Endothelial cell of umbilical vein (primary cell): ENCODE results near the gene LDLRAD4. TPM values are rescaled to one million over a fixed set of nuclear protein-coding genes. Genes with fewer than 3 reads are reported as not detected.

Experiments used
- BruUV-seq: library from RNA; stranded (reverse); fragments of 400-500 nt; replicated peaks from 2 replicates; lab custom pipeline; 2021; lab: Mats Ljungman, UMichigan
- CTCF ChIA-PET: fragments of 300-600, 350-600 bp; sonication (Branson Sonifier 250); formaldehyde crosslinking; loops from one replicate; lab custom pipeline; 2021; ENCODE audit warnings: antibody characterized with exemption, inconsistent platforms; lab: Charles Lee
- POLR2A ChIA-PET: fragments of 300-600, 350-600 bp; sonication (Branson Sonifier 250); formaldehyde crosslinking; loops from one replicate; lab custom pipeline; 2021; ENCODE audit warnings: antibody characterized with exemption, inconsistent platforms; lab: Charles Lee
- DNase-seq: peaks from one replicate; pipeline ENCODE4 v3.0.0-alpha.2; 2011; ENCODE audit warnings: low read depth, low spot score
- FAIRE-seq: peaks from 2 replicates; lab custom pipeline; 2011; peaks lifted over from hg19 to GRCh38; lab: Jason Lieb, UNC
- H2AFZ ChIP-seq: 2 replicates; pipeline ENCODE4 v1.6.0; 2012; ENCODE audit warnings: low read depth, low read length, control low read depth, inconsistent platforms
- H3K27ac ChIP-seq: 2 replicates; pipeline ENCODE4 v1.5.1; 2011; ENCODE audit warnings: low read depth, mild to moderate bottlenecking, control low read depth, low read length, moderate library complexity; ENCODE audit not compliant: insufficient read depth
- H3K27me3 ChIP-seq, 2 experiments: 2 replicates each; pipeline versions ENCODE4 v1.6.0 to v1.6.1; 2011; ENCODE audit warnings: low read length in 2 of 2, mixed read lengths in 1 of 2; ENCODE audit not compliant: control insufficient read depth in 2 of 2, insufficient read depth in 2 of 2
- H3K36me3 ChIP-seq, 2 experiments: 2 replicates in 1 of 2; 3 replicates in 1 of 2; pipeline ENCODE4 v1.5.1; 2011; ENCODE audit warnings: low read length in 2 of 2, mild to moderate bottlenecking in 1 of 2, moderate library complexity in 1 of 2; ENCODE audit not compliant: control insufficient read depth in 2 of 2, insufficient read depth in 2 of 2; ENCODE audit errors: extremely low read depth in 1 of 2
- H3K4me1 ChIP-seq: 3 replicates; pipeline ENCODE4 v1.5.1; 2011; ENCODE audit warnings: mild to moderate bottlenecking, low read length; ENCODE audit not compliant: control insufficient read depth, insufficient read depth; ENCODE audit errors: extremely low read depth
- H3K4me2 ChIP-seq: 2 replicates; pipeline ENCODE4 v1.6.1; 2011; ENCODE audit warnings: low read length, control low read depth, mixed read lengths; ENCODE audit not compliant: insufficient read depth
- H3K4me3 ChIP-seq, 3 experiments: fragments of 200-600 bp in 1 of 3; sonication (generic), shearing (Covaris generic) in 1 of 3; replicated peaks in 1 of 3; 2 replicates each; pipeline ENCODE4 v1.5.1; 2011 to 2016; ENCODE audit warnings: control low read depth in 3 of 3, low read length in 3 of 3, mild to moderate bottlenecking in 2 of 3, inconsistent platforms in 1 of 3, low read depth in 1 of 3, moderate library complexity in 1 of 3; ENCODE audit not compliant: insufficient read depth in 1 of 3
- H3K79me2 ChIP-seq: 2 replicates; pipeline ENCODE4 v1.6.0; 2012; ENCODE audit warnings: low read length, inconsistent platforms; ENCODE audit not compliant: control insufficient read depth, insufficient read depth
- H3K9ac ChIP-seq: replicated peaks from 2 replicates; pipeline ENCODE3; 2011; ENCODE audit warnings: low read length, control low read depth; ENCODE audit not compliant: insufficient read depth; ENCODE audit errors: extremely low read depth
- H3K9me1 ChIP-seq: replicated peaks from 3 replicates; pipeline ENCODE4 v1.6.0; 2011; ENCODE audit warnings: mild to moderate bottlenecking, low read length; ENCODE audit not compliant: control insufficient read depth, insufficient read depth; ENCODE audit errors: extremely low read depth
- H3K9me3 ChIP-seq: replicated peaks from 2 replicates; pipeline ENCODE4 v1.5.1; 2012; ENCODE audit warnings: low read length, inconsistent platforms; ENCODE audit not compliant: control insufficient read depth, insufficient read depth
- H4K20me1 ChIP-seq: replicated peaks from 2 replicates; pipeline ENCODE3; 2011; ENCODE audit warnings: mild to moderate bottlenecking, low read length; ENCODE audit not compliant: control insufficient read depth, insufficient read depth; ENCODE audit errors: extremely low read depth
- EZH2 ChIP-seq: IDR thresholded peaks from 2 replicates; pipeline ENCODE4 v1.6.1; 2012; ENCODE audit warnings: borderline replicate concordance, low read depth, mild to moderate bottlenecking, moderate library complexity, low read length, inconsistent platforms; ENCODE audit not compliant: severe bottlenecking
- FOS ChIP-seq: IDR thresholded peaks from 2 replicates; pipeline ENCODE4 v1.6.1; 2011; ENCODE audit warnings: mild to moderate bottlenecking, low read length, moderate library complexity, borderline replicate concordance; ENCODE audit not compliant: insufficient read depth
- GATA2 ChIP-seq: IDR thresholded peaks from 2 replicates; pipeline ENCODE4 v1.7.0; 2011; ENCODE audit warnings: low read depth, mild to moderate bottlenecking, moderate library complexity, mixed read lengths, low read length; ENCODE audit not compliant: insufficient read length, insufficient read depth
- JUN ChIP-seq: IDR thresholded peaks from 2 replicates; pipeline ENCODE4 v1.6.1; 2011; ENCODE audit warnings: borderline replicate concordance, low read depth; ENCODE audit not compliant: insufficient read length, insufficient read depth
- POLR2A ChIP-seq: IDR thresholded peaks from 2 replicates; pipeline ENCODE4 v1.6.1; 2012; ENCODE audit warnings: low read depth, mild to moderate bottlenecking, control low read depth, low read length
- POLR2AphosphoS5 ChIP-seq: IDR thresholded peaks from 2 replicates; pipeline ENCODE4 v1.6.1; 2012; ENCODE audit warnings: low read depth, mild to moderate bottlenecking, control low read depth, low read length, moderate library complexity; ENCODE audit not compliant: insufficient read depth
- dilution Hi-C: fragments of 300-500 bp; cut with MboI; formaldehyde crosslinking; loops from one replicate; pipeline ENCODE4 v1.15.0; 2019; ENCODE audit warnings: low sequenced_read_pairs; ENCODE audit not compliant: extremely low pct_ligation_motif_present
- intact Hi-C: fragments of 100-400 bp; cut with micrococcal nuclease; formaldehyde crosslinking; loops from one replicate; pipeline ENCODE4 v1.10.0; 2022
- polyA plus RNA-seq, 4 experiments: library from polyadenylated mRNA; depleted of rRNA in 3 of 4; stranded (reverse) in 3 of 4; unstranded in 1 of 4; fragments of >200 nt; gene quantifications; 2 replicates each; pipeline versions ENCODE4 v1.2.1 to v1.2.3, GENCODE V29; 2011 to 2012; ENCODE audit warnings: missing spikeins in 1 of 4
- total RNA-seq: library from RNA; stranded (reverse); gene quantifications from 2 replicates; pipeline ENCODE4 v1.2.3, GENCODE V29; 2021
- TF ChIP-seq, protein P1 (sequence below), 2 donors: IDR thresholded peaks; 1 replicate in 1 of 2; 2 replicates in 1 of 2; pipeline ENCODE4 v1.5.1; 2011; ENCODE audit warnings: low read length in 2 of 2, mild to moderate bottlenecking in 2 of 2, moderate library complexity in 2 of 2, control low read depth in 1 of 2, inconsistent platforms in 1 of 2, low read depth in 1 of 2; ENCODE audit not compliant: insufficient read depth in 1 of 2; ENCODE audit errors: extremely low read depth in 1 of 2
- TF ChIP-seq, protein P2 (sequence below): IDR thresholded peaks from 2 replicates; pipeline ENCODE4 v1.6.1; 2011; ENCODE audit not compliant: insufficient read depth, insufficient read length

The LDLRAD4 gene
- total and polyA plus RNA-seq, 2 donors (not counting 3 experiments of a cell fraction or from before 2014, with no cell fraction given) = 5.2 to 6.5 TPM

DNA sequence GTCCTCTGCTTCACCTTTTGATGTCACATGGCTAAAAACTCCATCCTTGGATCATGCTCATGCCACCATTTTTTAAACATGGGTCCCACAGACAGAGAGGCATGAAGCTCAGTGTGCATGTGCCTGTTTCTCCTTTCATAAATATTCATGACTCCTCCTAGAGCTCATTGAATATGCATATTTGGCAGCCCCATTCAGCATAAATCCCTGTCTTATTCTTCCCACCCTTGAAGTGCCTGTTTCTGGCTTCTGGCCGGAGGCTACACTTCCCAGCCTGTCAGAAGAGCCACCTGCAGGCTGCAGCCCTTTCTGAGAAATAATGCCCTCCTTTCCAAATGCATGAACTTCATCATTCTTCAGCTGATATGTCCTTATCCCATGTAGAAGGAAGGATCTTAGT is 109.7 kb downstream of the LDLRAD4 start:
- no peak for FAIRE-seq
- no peaks in the 10 kb centered on the region for H3K4me1 ChIP-seq
- no peaks in the 10 kb centered on the region for H3K9me1 ChIP-seq
- H2AFZ ChIP-seq = no peak overlapping the region
- no peak overlapping the region for H3K4me2 ChIP-seq
- H3K36me3 ChIP-seq = no peaks in the 10 kb centered on the region
- H3K4me3 ChIP-seq = no peak overlapping the region
- intact Hi-C loops (no loop called here), dilution Hi-C loops (no loop called here)
- CTCF ChIA-PET = interaction anchor here (0.7 kb wide), 1 partner anchor 12 kb away, joined by 3 read pairs; no protein-coding TSS in a partner anchor
- H3K27me3 ChIP-seq = peaks cover 0 to 3% of the 10 kb centered on the region in 2 experiments
- no peak for DNase-seq
- no TSS peak for BruUV-seq
- no peaks in the 10 kb centered on the region for H3K79me2 ChIP-seq
- no peak overlapping the region for H3K27ac ChIP-seq
- no peaks in the 10 kb centered on the region for H4K20me1 ChIP-seq
- POLR2A ChIA-PET = no interaction called here
- TF ChIP-seq POLR2AphosphoS5 = no peak
- TF ChIP-seq JUN = no peak
- TF ChIP-seq, protein P1, sequence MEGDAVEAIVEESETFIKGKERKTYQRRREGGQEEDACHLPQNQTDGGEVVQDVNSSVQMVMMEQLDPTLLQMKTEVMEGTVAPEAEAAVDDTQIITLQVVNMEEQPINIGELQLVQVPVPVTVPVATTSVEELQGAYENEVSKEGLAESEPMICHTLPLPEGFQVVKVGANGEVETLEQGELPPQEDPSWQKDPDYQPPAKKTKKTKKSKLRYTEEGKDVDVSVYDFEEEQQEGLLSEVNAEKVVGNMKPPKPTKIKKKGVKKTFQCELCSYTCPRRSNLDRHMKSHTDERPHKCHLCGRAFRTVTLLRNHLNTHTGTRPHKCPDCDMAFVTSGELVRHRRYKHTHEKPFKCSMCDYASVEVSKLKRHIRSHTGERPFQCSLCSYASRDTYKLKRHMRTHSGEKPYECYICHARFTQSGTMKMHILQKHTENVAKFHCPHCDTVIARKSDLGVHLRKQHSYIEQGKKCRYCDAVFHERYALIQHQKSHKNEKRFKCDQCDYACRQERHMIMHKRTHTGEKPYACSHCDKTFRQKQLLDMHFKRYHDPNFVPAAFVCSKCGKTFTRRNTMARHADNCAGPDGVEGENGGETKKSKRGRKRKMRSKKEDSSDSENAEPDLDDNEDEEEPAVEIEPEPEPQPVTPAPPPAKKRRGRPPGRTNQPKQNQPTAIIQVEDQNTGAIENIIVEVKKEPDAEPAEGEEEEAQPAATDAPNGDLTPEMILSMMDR (IDR thresholded peaks at IDR 0.05; ENCODE audit: extremely low read depth in 1 of 2, insufficient read depth in 1 of 2, low read depth in 1 of 2, low read length in 2 of 2) = no peak
- no peak for TF ChIP-seq FOS
- no peak for TF ChIP-seq POLR2A
- no peak for TF ChIP-seq GATA2
- TF ChIP-seq, protein P2, sequence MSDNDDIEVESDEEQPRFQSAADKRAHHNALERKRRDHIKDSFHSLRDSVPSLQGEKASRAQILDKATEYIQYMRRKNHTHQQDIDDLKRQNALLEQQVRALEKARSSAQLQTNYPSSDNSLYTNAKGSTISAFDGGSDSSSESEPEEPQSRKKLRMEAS = no peak
- TF ChIP-seq EZH2 = no peak
- no peak overlapping the region for H3K9ac ChIP-seq
- H3K9me3 ChIP-seq = no peaks in the 10 kb centered on the region
